ENCODE measurements around the gene RBM24. TPM values are rescaled to one million over a fixed set of nuclear protein-coding genes. Genes with fewer than 3 reads are reported as not detected.

RBM24 gene
- total RNA-seq, 4 donors from 2014 or later = 74.9 to 375 (median 185) TPM

DNA sequence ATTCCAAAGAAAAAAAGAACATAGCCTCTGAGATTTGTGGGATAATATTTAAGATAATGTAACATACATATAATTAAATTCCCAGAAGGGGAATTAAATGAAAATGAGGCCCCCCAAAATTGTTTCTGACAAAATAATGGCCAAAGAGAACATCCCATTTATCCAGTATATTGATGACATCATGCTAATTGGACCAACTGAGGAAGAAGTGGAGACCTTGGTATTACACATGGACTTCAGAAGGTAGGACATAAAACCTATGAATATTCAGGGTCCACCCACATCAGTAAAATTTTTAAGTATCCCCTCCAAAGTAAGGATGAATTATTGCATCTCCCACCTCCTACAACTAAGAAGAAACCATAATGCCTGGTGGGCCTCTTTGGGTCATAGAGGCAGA is 15.6 kb upstream of the RBM24 start:
- Histone ChIP-seq H3K27me3 (no peaks in the 10 kb centered on the region), H3K9me3 (no peaks in the 10 kb centered on the region), H3K36me3 (no peaks in the 10 kb centered on the region), H3K27ac (peak overlapping the region in 1 of 4 donors; percentile 63), H3K4me1 (peaks cover 14 to 23% of the 10 kb centered on the region in 2 donors), H3K4me3 (no peak overlapping the region)
- intact Hi-C loops (cut with DNase I; ENCODE audit: low total_unique reads) (no loop called here), in situ Hi-C loops (cut with MboI; ENCODE audit: low sequenced_read_pairs in 4 of 4) (no loop called here)
- no peak for ATAC-seq
- TF ChIP-seq, protein P1, sequence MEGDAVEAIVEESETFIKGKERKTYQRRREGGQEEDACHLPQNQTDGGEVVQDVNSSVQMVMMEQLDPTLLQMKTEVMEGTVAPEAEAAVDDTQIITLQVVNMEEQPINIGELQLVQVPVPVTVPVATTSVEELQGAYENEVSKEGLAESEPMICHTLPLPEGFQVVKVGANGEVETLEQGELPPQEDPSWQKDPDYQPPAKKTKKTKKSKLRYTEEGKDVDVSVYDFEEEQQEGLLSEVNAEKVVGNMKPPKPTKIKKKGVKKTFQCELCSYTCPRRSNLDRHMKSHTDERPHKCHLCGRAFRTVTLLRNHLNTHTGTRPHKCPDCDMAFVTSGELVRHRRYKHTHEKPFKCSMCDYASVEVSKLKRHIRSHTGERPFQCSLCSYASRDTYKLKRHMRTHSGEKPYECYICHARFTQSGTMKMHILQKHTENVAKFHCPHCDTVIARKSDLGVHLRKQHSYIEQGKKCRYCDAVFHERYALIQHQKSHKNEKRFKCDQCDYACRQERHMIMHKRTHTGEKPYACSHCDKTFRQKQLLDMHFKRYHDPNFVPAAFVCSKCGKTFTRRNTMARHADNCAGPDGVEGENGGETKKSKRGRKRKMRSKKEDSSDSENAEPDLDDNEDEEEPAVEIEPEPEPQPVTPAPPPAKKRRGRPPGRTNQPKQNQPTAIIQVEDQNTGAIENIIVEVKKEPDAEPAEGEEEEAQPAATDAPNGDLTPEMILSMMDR (IDR thresholded peaks at IDR 0.05 in 4 of 5, conservative IDR thresholded peaks at IDR 0.05 in 1 of 5) = no peak
- no peak for TF ChIP-seq POLR2A (IDR thresholded peaks at IDR 0.05)
- no peak for DNase-seq

DNA sequence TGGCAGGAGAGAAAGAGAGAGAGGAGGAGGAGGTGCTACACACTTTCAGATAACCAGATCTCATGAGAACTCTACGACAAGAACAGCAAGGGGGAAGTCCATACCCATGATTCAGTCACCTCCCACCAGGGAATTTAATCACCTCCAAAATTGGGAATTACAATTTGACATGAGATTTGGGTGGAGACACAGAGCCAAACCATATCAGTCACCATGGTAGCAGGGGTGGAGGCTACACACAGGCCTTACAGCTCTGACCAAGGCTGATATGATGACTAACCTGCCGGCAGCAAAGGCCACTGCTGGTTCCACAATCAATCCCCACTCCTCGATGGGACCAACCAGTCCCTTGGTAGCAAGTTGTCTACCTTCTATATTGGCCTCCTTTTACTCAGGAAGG is 13.6 kb upstream of the RBM24 start:
- intact Hi-C loops (cut with DNase I; ENCODE audit: low total_unique reads) = no loop called here
- DNase-seq (no peak), ATAC-seq (no peak)
- TF ChIP-seq, protein P1 (IDR thresholded peaks at IDR 0.05 in 4 of 5, conservative IDR thresholded peaks at IDR 0.05 in 1 of 5) = no peak
- TF ChIP-seq POLR2A (IDR thresholded peaks at IDR 0.05) = no peak
- Histone ChIP-seq H3K27ac (peak overlapping the region in 2 of 4 donors; percentile 4 to 76), H3K27me3 (no peaks in the 10 kb centered on the region), H3K4me3 (no peak overlapping the region), H3K36me3 (no peaks in the 10 kb centered on the region), H3K4me1 (peaks cover 14 to 25% of the 10 kb centered on the region in 2 donors), H3K9me3 (no peaks in the 10 kb centered on the region)
- in situ Hi-C loops (cut with MboI; ENCODE audit: low sequenced_read_pairs in 4 of 4) = no loop called here

DNA sequence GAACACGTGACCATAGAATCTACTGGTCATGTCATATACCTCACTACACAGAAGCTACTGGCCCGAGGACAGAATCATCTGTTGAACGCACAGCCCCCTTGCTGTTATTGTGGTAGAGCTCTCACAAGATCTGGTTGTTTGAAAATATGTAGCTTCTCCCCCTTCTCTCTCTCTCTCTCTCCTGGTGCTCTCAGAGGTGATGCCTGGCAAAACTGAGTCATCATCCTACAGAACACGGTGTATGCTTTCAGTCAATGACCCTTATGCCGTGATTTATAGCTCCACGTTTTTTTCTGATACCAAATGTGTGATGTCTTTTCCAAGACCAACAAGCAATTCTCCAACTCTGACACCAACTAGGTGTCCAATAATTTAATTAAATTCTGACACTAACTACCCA is 13.0 kb upstream of the RBM24 start:
- Histone ChIP-seq H3K36me3 (no peaks in the 10 kb centered on the region), H3K27me3 (no peaks in the 10 kb centered on the region), H3K9me3 (no peaks in the 10 kb centered on the region), H3K27ac (peak overlapping the region; percentile 4 to 78 (median 48)), H3K4me3 (no peak overlapping the region), H3K4me1 (peaks cover 14 to 25% of the 10 kb centered on the region in 2 donors)
- no peak for DNase-seq
- TF ChIP-seq, protein P1 (IDR thresholded peaks at IDR 0.05 in 4 of 5, conservative IDR thresholded peaks at IDR 0.05 in 1 of 5) = no peak
- TF ChIP-seq POLR2A (IDR thresholded peaks at IDR 0.05) = no peak
- intact Hi-C loops (cut with DNase I; ENCODE audit: low total_unique reads) = no loop called here
- in situ Hi-C loops (cut with MboI; ENCODE audit: low sequenced_read_pairs in 4 of 4) = no loop called here
- ATAC-seq = peak in 1 of 2 donors; percentile 76

DNA sequence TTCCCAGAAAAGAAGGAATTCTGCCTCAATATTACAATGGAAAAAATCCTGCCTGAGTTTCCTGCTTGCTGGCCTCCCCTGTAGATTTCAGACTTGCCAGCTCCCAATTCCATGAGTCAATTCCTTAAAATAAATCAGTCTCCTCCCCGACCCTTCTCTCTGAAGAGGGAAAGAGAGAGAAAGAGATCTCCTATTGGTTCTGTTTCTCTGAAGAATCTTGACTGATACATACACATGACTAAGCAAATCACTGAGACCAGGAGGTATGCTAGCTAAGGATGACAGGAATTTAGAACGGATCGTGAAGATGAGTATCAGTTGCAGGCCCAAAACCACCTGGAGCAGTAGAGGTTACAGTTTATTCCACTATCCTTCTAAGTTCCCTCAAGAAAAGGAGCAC is 11.3 kb upstream of the RBM24 start:
- TF ChIP-seq POLR2A (IDR thresholded peaks at IDR 0.05) = no peak
- TF ChIP-seq, protein P1 (IDR thresholded peaks at IDR 0.05 in 4 of 5, conservative IDR thresholded peaks at IDR 0.05 in 1 of 5) = no peak
- ATAC-seq (peak; percentile 69 to 94), DNase-seq (no peak)
- Histone ChIP-seq H3K4me1 (peaks cover 14 to 25% of the 10 kb centered on the region in 2 donors), H3K36me3 (no peaks in the 10 kb centered on the region), H3K9me3 (no peaks in the 10 kb centered on the region), H3K27me3 (no peaks in the 10 kb centered on the region), H3K4me3 (no peak overlapping the region), H3K27ac (peak overlapping the region; percentile 72 to 78 (median 76))
- in situ Hi-C loops (cut with MboI; ENCODE audit: low sequenced_read_pairs in 4 of 4) = no loop called here
- intact Hi-C loops (cut with DNase I; ENCODE audit: low total_unique reads) = loop anchor here (10.0 kb wide), 1 partner anchor 315 kb away; no protein-coding TSS in a partner anchor

DNA sequence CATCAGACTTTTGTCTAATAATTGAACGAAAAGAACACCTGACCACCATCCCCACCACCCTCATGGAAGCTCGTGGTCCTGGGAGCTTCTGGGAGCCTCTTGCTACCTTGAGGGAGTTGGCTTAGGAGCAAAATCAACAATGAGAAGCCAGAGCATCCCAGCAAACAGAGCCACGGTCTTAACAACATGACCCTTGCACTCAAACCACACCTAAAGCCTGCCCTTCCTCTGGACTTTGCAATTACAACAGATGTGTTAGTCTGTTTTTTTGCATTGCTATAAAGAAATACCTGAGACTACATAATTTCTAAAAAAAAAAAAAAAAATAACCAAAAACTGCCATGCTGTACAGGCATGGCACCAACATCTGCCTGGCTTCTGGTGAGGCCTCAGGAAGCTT is 9.5 kb upstream of the RBM24 start:
- in situ Hi-C loops (cut with MboI; ENCODE audit: low sequenced_read_pairs in 4 of 4) (no loop called here), intact Hi-C loops (cut with DNase I; ENCODE audit: low total_unique reads) (loop anchor here (10.0 kb wide), 1 partner anchor 313 kb away; no protein-coding TSS in a partner anchor)
- ATAC-seq = no peak
- H3K4me1 ChIP-seq = peaks cover 14 to 30% of the 10 kb centered on the region in 2 donors
- DNase-seq = no peak
- no peaks in the 10 kb centered on the region for H3K36me3 ChIP-seq
- no peak overlapping the region for H3K4me3 ChIP-seq
- H3K27me3 ChIP-seq = no peaks in the 10 kb centered on the region
- H3K9me3 ChIP-seq = no peaks in the 10 kb centered on the region
- TF ChIP-seq, protein P1 (IDR thresholded peaks at IDR 0.05 in 4 of 5, conservative IDR thresholded peaks at IDR 0.05 in 1 of 5) = no peak
- TF ChIP-seq POLR2A (IDR thresholded peaks at IDR 0.05) = no peak
- no peak overlapping the region for H3K27ac ChIP-seq
